Activated T-cell treated with anti-CD3 and anti-CD28 coated beads, Interleukin-2, amount 50 U/mL, for 24 hours (primary cell): ENCODE data around the gene FANCD2.
A peak's percentile ranks its signal among the peaks of the same experiment; 100 is the strongest.

Experiments used
- DNase-seq: peaks from one replicate; pipeline ENCODE4 v3.0.0-alpha.2; 2020
- H3K27ac Mint-ChIP-seq: 2 replicates; pipeline ENCODE4 v1.8.0; 2020; ENCODE audit warnings: mild to moderate bottlenecking, mixed read lengths
- H3K27me3 Mint-ChIP-seq: 2 replicates; pipeline ENCODE4 v1.8.0; 2020; ENCODE audit warnings: mixed read lengths
- H3K36me3 Mint-ChIP-seq: 2 replicates; pipeline ENCODE4 v1.8.0; 2020; ENCODE audit warnings: low read depth, mixed read lengths
- H3K4me1 Mint-ChIP-seq: 2 replicates; pipeline ENCODE4 v1.8.0; 2020; ENCODE audit warnings: low read depth, mixed read lengths
- H3K4me3 Mint-ChIP-seq: 2 replicates; pipeline ENCODE4 v1.8.0; 2020; ENCODE audit warnings: mild to moderate bottlenecking, moderate library complexity, mixed read lengths
- H3K9me3 Mint-ChIP-seq: 2 replicates; pipeline ENCODE4 v1.8.0; 2020; ENCODE audit warnings: mixed read lengths

Gene FANCD2

GRCh38 chr3:10026084-10026890 lies at the start of gene FANCD2:
FANCD2 (plus strand) TSS chr3:10026437; CDS start chr3:10028658, 2,221 bp downstream.
- peaks cover 80% of the 10 kb centered on the region for H3K36me3 Mint-ChIP-seq
- peak; percentile 98 for DNase-seq
- H3K27me3 Mint-ChIP-seq = no peaks in the 10 kb centered on the region
- H3K9me3 Mint-ChIP-seq = no peaks in the 10 kb centered on the region
- H3K4me1 Mint-ChIP-seq = peaks cover 34% of the 10 kb centered on the region
- H3K27ac Mint-ChIP-seq = peak within 1 kb of the TSS; percentile 98
- peak within 1 kb of the TSS; percentile 98 for H3K4me3 Mint-ChIP-seq

GRCh38 chr3:9976721-9977709 lies 49.2 kb upstream of the FANCD2 start:
- H3K36me3 Mint-ChIP-seq = peaks cover 86% of the 10 kb centered on the region
- no peak for DNase-seq
- H3K27me3 Mint-ChIP-seq = no peaks in the 10 kb centered on the region
- H3K27ac Mint-ChIP-seq = peak overlapping the region; percentile 90
- H3K4me1 Mint-ChIP-seq = peaks cover 25% of the 10 kb centered on the region
- H3K4me3 Mint-ChIP-seq = no peak overlapping the region
- no peaks in the 10 kb centered on the region for H3K9me3 Mint-ChIP-seq

- H3K27me3 Mint-ChIP-seq = no peaks in the 10 kb centered on the region
Measured at GRCh38 chr3:9978710-9979305, 47.4 kb upstream of the FANCD2 start.

GRCh38 chr3:9980251-9980650 lies 46.0 kb upstream of the FANCD2 start:
- Mint-ChIP-seq H3K27me3 (no peaks in the 10 kb centered on the region), H3K36me3 (peaks cover 74% of the 10 kb centered on the region), H3K4me1 (peaks cover 37% of the 10 kb centered on the region), H3K27ac (no peak overlapping the region), H3K4me3 (no peak overlapping the region), H3K9me3 (no peaks in the 10 kb centered on the region)
- DNase-seq = no peak

More at GRCh38 chr3:9978710-9979305, 47.4 kb upstream of the FANCD2 start:
- Mint-ChIP-seq H3K36me3 (peaks cover 83% of the 10 kb centered on the region), H3K4me1 (peaks cover 32% of the 10 kb centered on the region), H3K9me3 (no peaks in the 10 kb centered on the region), H3K27ac (no peak overlapping the region), H3K4me3 (no peak overlapping the region)
- no peak for DNase-seq

- no peak for DNase-seq
- peak overlapping the region; percentile 98 for H3K27ac Mint-ChIP-seq
- peaks cover 70% of the 10 kb centered on the region for H3K36me3 Mint-ChIP-seq
- no peaks in the 10 kb centered on the region for H3K9me3 Mint-ChIP-seq
- peak overlapping the region; percentile 98 for H3K4me3 Mint-ChIP-seq
- no peaks in the 10 kb centered on the region for H3K27me3 Mint-ChIP-seq
- H3K4me1 Mint-ChIP-seq = peaks cover 38% of the 10 kb centered on the region
Measured at GRCh38 chr3:9986230-9986725, 40.0 kb upstream of the FANCD2 start.

- Mint-ChIP-seq H3K4me3 (no peak overlapping the region), H3K36me3 (peaks cover 89% of the 10 kb centered on the region), H3K4me1 (peaks cover 5% of the 10 kb centered on the region), H3K27me3 (no peaks in the 10 kb centered on the region), H3K9me3 (no peaks in the 10 kb centered on the region), H3K27ac (no peak overlapping the region)
- DNase-seq = no peak
Measured at GRCh38 chr3:9994086-9994844, 32.0 kb upstream of the FANCD2 start.

- no peak for DNase-seq
- Mint-ChIP-seq H3K27ac (no peak overlapping the region), H3K36me3 (peaks cover 89% of the 10 kb centered on the region), H3K4me3 (no peak overlapping the region), H3K4me1 (no peaks in the 10 kb centered on the region), H3K27me3 (no peaks in the 10 kb centered on the region), H3K9me3 (no peaks in the 10 kb centered on the region)
Measured at GRCh38 chr3:10000686-10001085, 25.6 kb upstream of the FANCD2 start.

GRCh38 chr3:10002951-10003350 lies 23.3 kb upstream of the FANCD2 start:
- H3K27ac Mint-ChIP-seq = no peak overlapping the region
- DNase-seq = no peak
- peaks cover 68% of the 10 kb centered on the region for H3K36me3 Mint-ChIP-seq
- no peaks in the 10 kb centered on the region for H3K9me3 Mint-ChIP-seq
- no peaks in the 10 kb centered on the region for H3K27me3 Mint-ChIP-seq
- no peaks in the 10 kb centered on the region for H3K4me1 Mint-ChIP-seq
- no peak overlapping the region for H3K4me3 Mint-ChIP-seq

- Mint-ChIP-seq H3K27ac (no peak overlapping the region), H3K4me1 (peaks cover 10% of the 10 kb centered on the region), H3K36me3 (peaks cover 54% of the 10 kb centered on the region), H3K4me3 (no peak overlapping the region), H3K9me3 (no peaks in the 10 kb centered on the region), H3K27me3 (peaks cover 6% of the 10 kb centered on the region)
- DNase-seq = no peak
Measured at GRCh38 chr3:10004506-10004905, 21.7 kb upstream of the FANCD2 start.

GRCh38 chr3:10004960-10005564 lies 21.2 kb upstream of the FANCD2 start:
- Mint-ChIP-seq H3K9me3 (no peaks in the 10 kb centered on the region), H3K4me3 (no peak overlapping the region), H3K36me3 (peaks cover 48% of the 10 kb centered on the region), H3K4me1 (peaks cover 10% of the 10 kb centered on the region), H3K27me3 (peaks cover 8% of the 10 kb centered on the region), H3K27ac (no peak overlapping the region)
- DNase-seq = no peak

- H3K27ac Mint-ChIP-seq = no peak overlapping the region
- peaks cover 16% of the 10 kb centered on the region for H3K4me1 Mint-ChIP-seq
- H3K27me3 Mint-ChIP-seq = peaks cover 13% of the 10 kb centered on the region
- no peaks in the 10 kb centered on the region for H3K9me3 Mint-ChIP-seq
- peaks cover 37% of the 10 kb centered on the region for H3K36me3 Mint-ChIP-seq
- H3K4me3 Mint-ChIP-seq = no peak overlapping the region
- DNase-seq = no peak
Measured at GRCh38 chr3:10006048-10006761, 20.0 kb upstream of the FANCD2 start.

GRCh38 chr3:10006762-10007090 lies 19.5 kb upstream of the FANCD2 start:
- Mint-ChIP-seq H3K9me3 (no peaks in the 10 kb centered on the region), H3K36me3 (peaks cover 32% of the 10 kb centered on the region), H3K4me3 (no peak overlapping the region), H3K4me1 (peaks cover 16% of the 10 kb centered on the region), H3K27me3 (peaks cover 15% of the 10 kb centered on the region), H3K27ac (no peak overlapping the region)
- DNase-seq = no peak

- Mint-ChIP-seq H3K4me1 (peaks cover 17% of the 10 kb centered on the region), H3K4me3 (no peak overlapping the region), H3K27me3 (peaks cover 20% of the 10 kb centered on the region), H3K27ac (no peak overlapping the region), H3K9me3 (no peaks in the 10 kb centered on the region), H3K36me3 (peaks cover 29% of the 10 kb centered on the region)
- DNase-seq = no peak
Measured at GRCh38 chr3:10007126-10007782, 19.0 kb upstream of the FANCD2 start.
